Esophagus muscularis mucosa (tissue), 3 donors: Measurements from ENCODE around the gene HOATZ.

Source experiments
- POLR2A ChIP-seq: fragments of 450-650 bp; IDR thresholded peaks from one replicate; pipeline ENCODE4 v1.6.1; 2017; ENCODE audit warnings: antibody characterized with exemption, moderate library complexity, mild to moderate bottlenecking, low read depth
- POLR2AphosphoS5 ChIP-seq, 2 donors: sonication (generic); formaldehyde crosslinking; IDR thresholded peaks; one replicate each; pipeline ENCODE4 v1.6.1; 2017; ENCODE audit warnings: antibody characterized with exemption in 2 of 2
- TF ChIP-seq, protein P1 (sequence below), 3 experiments: fragments of 200-600 bp in 2 of 3; fragments of 450-650 bp in 1 of 3; sonication (generic) in 2 of 3; IDR thresholded peaks; one replicate each; pipeline ENCODE4 v1.5.1; 2017 to 2019; ENCODE audit warnings: antibody characterized with exemption in 3 of 3, mild to moderate bottlenecking in 2 of 3, moderate library complexity in 1 of 3

DNA sequence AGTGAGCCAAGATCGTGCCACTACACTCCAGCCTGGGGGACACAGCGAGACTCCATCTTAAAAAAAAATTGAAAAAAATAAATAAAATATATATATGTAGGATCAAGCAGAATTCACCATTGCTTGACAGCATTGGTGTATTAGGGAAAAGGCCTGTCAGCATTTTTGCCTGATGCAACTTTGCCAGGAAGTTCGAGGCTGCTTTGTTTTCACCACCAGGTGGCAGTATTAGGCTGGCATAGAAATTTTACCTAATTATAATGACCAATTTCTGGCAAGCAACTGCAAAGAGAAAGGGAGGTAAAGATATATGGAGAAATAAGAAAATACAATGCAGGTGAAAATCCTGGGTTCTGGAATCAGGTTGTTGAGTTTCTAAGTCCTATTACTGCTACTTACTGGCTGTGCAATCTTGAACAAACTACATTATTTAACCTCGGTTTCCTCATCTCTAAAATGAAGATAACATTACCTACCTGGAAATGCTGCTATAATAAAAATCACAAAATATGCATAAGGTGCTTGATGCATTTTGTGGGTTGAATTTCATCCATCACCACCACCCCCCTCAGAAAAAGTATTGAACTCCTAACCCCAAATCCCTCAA lies 50.6 kb downstream of the HOATZ start:
- TF ChIP-seq, protein P1, sequence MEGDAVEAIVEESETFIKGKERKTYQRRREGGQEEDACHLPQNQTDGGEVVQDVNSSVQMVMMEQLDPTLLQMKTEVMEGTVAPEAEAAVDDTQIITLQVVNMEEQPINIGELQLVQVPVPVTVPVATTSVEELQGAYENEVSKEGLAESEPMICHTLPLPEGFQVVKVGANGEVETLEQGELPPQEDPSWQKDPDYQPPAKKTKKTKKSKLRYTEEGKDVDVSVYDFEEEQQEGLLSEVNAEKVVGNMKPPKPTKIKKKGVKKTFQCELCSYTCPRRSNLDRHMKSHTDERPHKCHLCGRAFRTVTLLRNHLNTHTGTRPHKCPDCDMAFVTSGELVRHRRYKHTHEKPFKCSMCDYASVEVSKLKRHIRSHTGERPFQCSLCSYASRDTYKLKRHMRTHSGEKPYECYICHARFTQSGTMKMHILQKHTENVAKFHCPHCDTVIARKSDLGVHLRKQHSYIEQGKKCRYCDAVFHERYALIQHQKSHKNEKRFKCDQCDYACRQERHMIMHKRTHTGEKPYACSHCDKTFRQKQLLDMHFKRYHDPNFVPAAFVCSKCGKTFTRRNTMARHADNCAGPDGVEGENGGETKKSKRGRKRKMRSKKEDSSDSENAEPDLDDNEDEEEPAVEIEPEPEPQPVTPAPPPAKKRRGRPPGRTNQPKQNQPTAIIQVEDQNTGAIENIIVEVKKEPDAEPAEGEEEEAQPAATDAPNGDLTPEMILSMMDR (IDR thresholded peaks at IDR 0.05): peak; percentile 87 to 95 (median 92)
- TF ChIP-seq POLR2A (no peak), POLR2AphosphoS5 (IDR thresholded peaks at IDR 0.05) (no peak)
